H1 (cell line): ENCODE results near the gene LIAS. TPM values are rescaled to one million over a fixed set of nuclear protein-coding genes. Genes with fewer than 3 reads are reported as not detected.

Source experiments
- CTCF ChIA-PET: fragments of 300-600 bp; sonication (Branson Sonifier 250); formaldehyde crosslinking; loops from one replicate; lab custom pipeline; 2021; ENCODE audit not compliant: partially characterized antibody; lab: Charles Lee
- POLR2A ChIA-PET: fragments of 300-600 bp; sonication (Branson Sonifier 250); formaldehyde crosslinking; loops from one replicate; lab custom pipeline; 2021; ENCODE audit warnings: inconsistent platforms; ENCODE audit not compliant: partially characterized antibody; lab: Charles Lee
- DNase-seq, 2 experiments: peaks; one replicate each; pipeline versions ENCODE4 v3.0.0 to v3.0.0-alpha.2; 2010 to 2022; ENCODE audit warnings: low spot score in 2 of 2, low read depth in 1 of 2, mixed read lengths in 1 of 2
- FAIRE-seq: peaks from 2 replicates; lab custom pipeline; 2011; peaks lifted over from hg19 to GRCh38; lab: Jason Lieb, UNC
- H2AFZ ChIP-seq: 2 replicates; pipeline ENCODE4 v1.8.1; 2012; ENCODE audit warnings: low read length, inconsistent platforms
- H2AK5ac ChIP-seq: 2 replicates; pipeline ENCODE4 v1.6.1; 2013; ENCODE audit warnings: low read depth, low read length
- H2BK120ac ChIP-seq: replicated peaks from 2 replicates; pipeline ENCODE3; 2013; ENCODE audit warnings: low read depth, low read length, inconsistent platforms
- H2BK12ac ChIP-seq: 2 replicates; pipeline ENCODE4 v1.6.1; 2013; ENCODE audit warnings: low read depth, low read length
- H2BK15ac ChIP-seq: 2 replicates; pipeline ENCODE4 v1.6.1; 2013; ENCODE audit warnings: low read length
- H2BK20ac ChIP-seq: 2 replicates; pipeline ENCODE4 v1.6.1; 2013; ENCODE audit warnings: low read length
- H2BK5ac ChIP-seq: 2 replicates; pipeline ENCODE4 v1.6.1; 2013; ENCODE audit warnings: low read depth, low read length
- H3K14ac ChIP-seq: 2 replicates; pipeline ENCODE4 v1.6.1; 2013; ENCODE audit warnings: inconsistent platforms; ENCODE audit not compliant: insufficient read length
- H3K18ac ChIP-seq: 2 replicates; pipeline ENCODE4 v1.6.1; 2013; ENCODE audit warnings: low read length; ENCODE audit errors: extremely low read depth
- H3K23ac ChIP-seq: 2 replicates; pipeline ENCODE4 v1.6.1; 2013; ENCODE audit warnings: inconsistent platforms; ENCODE audit not compliant: insufficient read length
- H3K23me2 ChIP-seq: 2 replicates; pipeline ENCODE4 v1.6.1; 2013; ENCODE audit warnings: low read depth, low read length
- H3K27ac ChIP-seq: 2 replicates; pipeline ENCODE4 v1.6.1; 2011; ENCODE audit warnings: low read depth, low read length, inconsistent platforms
- H3K27me3 ChIP-seq, 4 experiments: replicated peaks in 1 of 4; 1 replicate in 1 of 4; 2 replicates in 3 of 4; pipeline versions ENCODE4 v1.6.1 to v1.8.1; 2011 to 2013; ENCODE audit warnings: low read length in 3 of 4, mild to moderate bottlenecking in 3 of 4, inconsistent platforms in 2 of 4, mixed read lengths in 2 of 4, moderate library complexity in 1 of 4; ENCODE audit not compliant: control insufficient read depth in 3 of 4, insufficient read depth in 3 of 4; ENCODE audit errors: extremely low read depth in 1 of 4
- H3K36me3 ChIP-seq, 4 experiments: 2 replicates each; pipeline versions ENCODE4 v1.6.1 to v1.8.1; 2011 to 2013; ENCODE audit warnings: mild to moderate bottlenecking in 4 of 4, low read length in 3 of 4, moderate library complexity in 2 of 4, control low read depth in 1 of 4, inconsistent platforms in 1 of 4; ENCODE audit not compliant: insufficient read depth in 4 of 4, control insufficient read depth in 2 of 4
- H3K4ac ChIP-seq: replicated peaks from 2 replicates; pipeline ENCODE3; 2013; ENCODE audit warnings: low read length, low read depth, mixed read lengths, inconsistent platforms; ENCODE audit not compliant: insufficient read length
- H3K4me1 ChIP-seq, 4 experiments: replicated peaks in 1 of 4; 1 replicate in 1 of 4; 2 replicates in 3 of 4; pipeline versions ENCODE4 v1.6.1 to v1.8.1; 2011 to 2013; ENCODE audit warnings: low read length in 3 of 4, inconsistent platforms in 2 of 4, mixed read lengths in 1 of 4; ENCODE audit not compliant: insufficient read depth in 4 of 4, control insufficient read depth in 3 of 4
- H3K4me2 ChIP-seq, 2 experiments: 2 replicates each; pipeline versions ENCODE4 v1.6.1 to v1.8.1; 2011 to 2013; ENCODE audit warnings: low read depth in 2 of 2, low read length in 2 of 2, control low read depth in 1 of 2, inconsistent platforms in 1 of 2, mild to moderate bottlenecking in 1 of 2; ENCODE audit not compliant: insufficient read depth in 1 of 2
- H3K4me3 ChIP-seq, 4 experiments: fragments of 200-600, 300-600 bp in 1 of 4; sonication (generic), shearing (Covaris generic), sonication (Bioruptor Twin) in 1 of 4; 2 replicates each; pipeline versions ENCODE4 v1.5.1 to v1.8.1; 2011 to 2016; ENCODE audit warnings: low read length in 4 of 4, low read depth in 3 of 4, control low read depth in 2 of 4, inconsistent platforms in 2 of 4, mild to moderate bottlenecking in 2 of 4, mixed read lengths in 1 of 4, moderate library complexity in 1 of 4; ENCODE audit not compliant: insufficient read depth in 2 of 4; ENCODE audit errors: extremely low read depth in 1 of 4
- H3K56ac ChIP-seq: replicated peaks from 2 replicates; pipeline ENCODE3; 2013; ENCODE audit warnings: low read depth, mild to moderate bottlenecking, mixed read lengths, low read length, inconsistent platforms; ENCODE audit not compliant: insufficient read length
- H3K79me1 ChIP-seq: 2 replicates; pipeline ENCODE4 v1.6.1; 2013; ENCODE audit warnings: low read depth, low read length, control low read depth
- H3K79me2 ChIP-seq, 2 experiments: 2 replicates each; pipeline versions ENCODE4 v1.6.1 to v1.8.1; 2012 to 2013; ENCODE audit warnings: low read length in 2 of 2, mild to moderate bottlenecking in 2 of 2, inconsistent platforms in 1 of 2; ENCODE audit not compliant: insufficient read depth in 2 of 2, control insufficient read depth in 1 of 2
- H3K9ac ChIP-seq, 4 experiments: replicated peaks in 1 of 4; 1 replicate in 1 of 4; 2 replicates in 3 of 4; pipeline versions ENCODE4 v1.6.1 to v1.8.1; 2011 to 2013; ENCODE audit warnings: low read depth in 3 of 4, low read length in 3 of 4, control low read depth in 2 of 4, mild to moderate bottlenecking in 2 of 4, moderate library complexity in 2 of 4, inconsistent platforms in 1 of 4; ENCODE audit errors: extremely low read depth in 1 of 4
- H3K9me3 ChIP-seq, 2 experiments: 2 replicates each; pipeline versions ENCODE4 v1.6.1 to v1.8.1; 2012 to 2013; ENCODE audit warnings: mild to moderate bottlenecking in 2 of 2, moderate library complexity in 2 of 2, control low read depth in 1 of 2, inconsistent platforms in 1 of 2, low read depth in 1 of 2, low read length in 1 of 2, mixed read lengths in 1 of 2; ENCODE audit not compliant: insufficient read depth in 2 of 2
- H4K20me1 ChIP-seq, 2 experiments: replicated peaks in 1 of 2; 2 replicates each; pipeline versions ENCODE3 to v1.8.1; 2011 to 2013; ENCODE audit warnings: inconsistent platforms in 2 of 2, low read length in 2 of 2, mild to moderate bottlenecking in 1 of 2; ENCODE audit not compliant: insufficient read depth in 2 of 2, control insufficient read depth in 1 of 2
- H4K5ac ChIP-seq: 2 replicates; pipeline ENCODE4 v1.6.1; 2013; ENCODE audit warnings: low read length, low read depth, mixed read lengths, inconsistent platforms; ENCODE audit not compliant: insufficient read length
- H4K8ac ChIP-seq: 2 replicates; pipeline ENCODE4 v1.8.0; 2013; ENCODE audit warnings: mild to moderate bottlenecking, moderate library complexity, low read length, inconsistent platforms; ENCODE audit not compliant: insufficient read depth; ENCODE audit errors: extremely low read depth
- H4K91ac ChIP-seq: replicated peaks from 2 replicates; pipeline ENCODE3; 2013; ENCODE audit warnings: low read length, mixed read lengths, inconsistent platforms; ENCODE audit not compliant: insufficient read length
- KDM1A ChIP-seq: fragments of 200-600, 300-600 bp; sonication (generic); IDR thresholded peaks from 2 replicates; pipeline ENCODE4 v1.7.1; 2016; ENCODE audit warnings: mild to moderate bottlenecking, low read length, borderline replicate concordance
- WGBS, 2 experiments: shearing (Covaris generic) in 1 of 2; methylation state at CpG; one replicate each; pipeline versions ENCODE4 v1.1.6 to v1.1.7; 2013 to 2015; ENCODE audit warnings: low lambda C conversion rate in 2 of 2, mixed read lengths in 2 of 2, inconsistent platforms in 1 of 2, low coverage in 1 of 2, missing lambda C conversion rate in 1 of 2; ENCODE audit not compliant: insufficient replicate concordance in 2 of 2, insufficient coverage in 1 of 2, insufficient read length in 1 of 2; ENCODE audit errors: extremely low coverage in 1 of 2, missing lambda C conversion rate in 1 of 2; 5-methylcytosine and 5-hydroxymethylcytosine counted together
- polyA plus RNA-seq, 7 experiments: library from polyadenylated mRNA; depleted of rRNA in 3 of 7; stranded (reverse) in 5 of 7; unstranded in 2 of 7; fragments of >200 nt in 5 of 7; fragments of 200-250 nt in 2 of 7; gene quantifications; 1 replicate in 5 of 7; 2 replicates in 1 of 7; 4 replicates in 1 of 7; pipeline versions ENCODE4 v1.2.1 to v1.2.3, GENCODE V29; 2011 to 2013; ENCODE audit warnings: missing spikeins in 2 of 7, mixed read lengths in 2 of 7
- total RNA-seq: library from RNA; stranded (reverse); fragmentation: NEBNext Ultra II Directional; extraction: Animal tissue kit (Norgen Biotek cat#: 25700); gene quantifications from 2 replicates; pipeline ENCODE4 v1.2.1, GENCODE V29; 2021

The LIAS gene
- total and polyA plus RNA-seq, 2 of the 8 experiments (the other 6 are each of a cell fraction or from before 2014, with no cell fraction given): 10.5 to 24.9 TPM

- Histone ChIP-seq H3K4me3 (no peak overlapping the region), H3K56ac (no peak overlapping the region), H3K9me3 (no peaks in the 10 kb centered on the region), H2AK5ac (no peak overlapping the region), H3K27ac (no peak overlapping the region), H3K79me2 (no peaks in the 10 kb centered on the region), H3K9ac (no peak overlapping the region), H3K4ac (no peak overlapping the region), H2BK20ac (no peak overlapping the region), H4K91ac (no peak overlapping the region), H3K23ac (no peak overlapping the region), H2BK120ac (no peak overlapping the region), H3K27me3 (no peaks in the 10 kb centered on the region; a peak in 1 of 7 replicates), H2BK15ac (no peak overlapping the region)
- TF ChIP-seq KDM1A: no peak
- TF ChIP-seq, all 59 proteins: peak for 0
- no peak overlapping the region for H4K8ac ChIP-seq
- H3K23me2 ChIP-seq: peaks cover 2% of the 10 kb centered on the region; the same call in 1 of the 2 replicates
- H4K20me1 ChIP-seq: no peaks in the 10 kb centered on the region
- peaks cover 0 to 3% (median 2%) of the 10 kb centered on the region in 4 experiments; a peak in 3 of 7 replicates for H3K4me1 ChIP-seq
- DNase-seq (no peak), FAIRE-seq (no peak)
- H3K14ac ChIP-seq: no peak overlapping the region
- H3K4me2 ChIP-seq: no peak overlapping the region
- WGBS, 2 experiments: 91% methylated on average over 2 of the region's 2 CpGs; no CpG with 5 or more reads in 1 of the 2 experiments
- ChIA-PET POLR2A (interaction anchor here (4.6 to 5.8 kb wide), 2 partner anchors 12 to 17 kb away, joined by 21 to 49 read pairs; partner anchors contain the start of genes LIAS and RPL9), CTCF (interaction anchor here (0.8 kb wide), 1 partner anchor 9 kb away, joined by 3 read pairs; no protein-coding TSS in a partner anchor)
- no peak overlapping the region for H2AFZ ChIP-seq
- no peaks in the 10 kb centered on the region for H3K36me3 ChIP-seq
- no peaks in the 10 kb centered on the region for H3K79me1 ChIP-seq
- no peak overlapping the region for H2BK12ac ChIP-seq
- H3K18ac ChIP-seq: no peak overlapping the region
- no peak overlapping the region for H4K5ac ChIP-seq
- H2BK5ac ChIP-seq: no peak overlapping the region
Observed at GRCh38 chr4:39441593-39441992, 17.3 kb upstream of the LIAS start.
